IMR-90 (cell line): Measurements from ENCODE around the gene RNF149. TPM values are rescaled to one million over a fixed set of nuclear protein-coding genes. Genes with fewer than 3 reads are reported as not detected.
"Not testable (repeated sequence)": the region's sequence is repeated elsewhere in the genome, so short reads cannot be mapped to it uniquely, and the experiment has no call there.

Experiments
- ATAC-seq: fragments of 200-7000 bp; cut with Tn5 transposase; 2 replicates; pipeline ENCODE4 v1.9.1; 2020; ENCODE audit warnings: low read depth, mild to moderate bottlenecking, moderate library complexity
- BruUV-seq: library from RNA; stranded (reverse); fragments of 400-500 nt; replicated peaks from 2 replicates; lab custom pipeline; 2021; lab: Mats Ljungman, UMichigan
- CTCF ChIA-PET: fragments of 300-600 bp; formaldehyde crosslinking; extraction: SDS; loops from one replicate; lab custom pipeline; 2021; ENCODE audit warnings: antibody characterized with exemption; lab: Yijun Ruan, JAX
- POLR2A ChIA-PET: fragments of 300-600 bp; sonication (Branson Sonifier 250); formaldehyde crosslinking; loops from one replicate; lab custom pipeline; 2022; ENCODE audit warnings: antibody characterized with exemption; ENCODE audit not compliant: unreplicated experiment; lab: Charles Lee
- DNase-seq: peaks from one replicate; pipeline ENCODE4 v3.0.0; 2013
- H2AFZ ChIP-seq: replicated peaks from 2 replicates; pipeline ENCODE3; 2013; ENCODE audit warnings: low read length, mild to moderate bottlenecking; ENCODE audit not compliant: poor library complexity
- H2AK5ac ChIP-seq: 2 replicates; pipeline ENCODE4 v1.6.1; 2013; ENCODE audit warnings: low read depth, low read length, inconsistent platforms
- H2AK9ac ChIP-seq: replicated peaks from 2 replicates; pipeline ENCODE3; 2013; ENCODE audit warnings: mild to moderate bottlenecking, low read depth, low read length, moderate library complexity; ENCODE audit not compliant: poor library complexity
- H2BK120ac ChIP-seq: 2 replicates; pipeline ENCODE4 v1.6.1; 2013; ENCODE audit warnings: low read depth, low read length, inconsistent platforms
- H2BK15ac ChIP-seq: 3 replicates; pipeline ENCODE4 v1.6.1; 2013; ENCODE audit warnings: low read depth, low read length, inconsistent platforms
- H2BK20ac ChIP-seq: 2 replicates; pipeline ENCODE4 v1.6.1; 2013; ENCODE audit warnings: low read depth, mild to moderate bottlenecking, inconsistent platforms, low read length, moderate library complexity
- H2BK5ac ChIP-seq: 2 replicates; pipeline ENCODE4 v1.6.1; 2013; ENCODE audit warnings: mild to moderate bottlenecking, low read depth, low read length, inconsistent platforms; ENCODE audit not compliant: poor library complexity, severe bottlenecking
- H3K14ac ChIP-seq: replicated peaks from 2 replicates; pipeline ENCODE4 v1.6.1; 2013; ENCODE audit warnings: low read depth, low read length, inconsistent platforms
- H3K18ac ChIP-seq: 2 replicates; pipeline ENCODE4 v1.6.1; 2013; ENCODE audit warnings: low read depth, low read length, control low read depth
- H3K23ac ChIP-seq: 2 replicates; pipeline ENCODE4 v1.6.1; 2013; ENCODE audit warnings: low read depth, low read length, inconsistent platforms
- H3K27ac ChIP-seq: 2 replicates; pipeline ENCODE4 v1.5.1; 2013; ENCODE audit warnings: mild to moderate bottlenecking, control low read depth, low read length; ENCODE audit not compliant: insufficient read depth
- H3K27me3 ChIP-seq: 2 replicates; pipeline ENCODE4 v1.6.1; 2013; ENCODE audit warnings: low read length; ENCODE audit not compliant: control insufficient read depth, insufficient read depth
- H3K36me3 ChIP-seq: 2 replicates; pipeline ENCODE4 v1.6.1; 2013; ENCODE audit warnings: low read length, mixed read lengths; ENCODE audit not compliant: control insufficient read depth, insufficient read depth
- H3K4ac ChIP-seq: 2 replicates; pipeline ENCODE4 v1.6.1; 2013; ENCODE audit warnings: low read depth, low read length, inconsistent platforms
- H3K4me1 ChIP-seq: 2 replicates; pipeline ENCODE4 v1.6.1; 2013; ENCODE audit warnings: low read length, mixed read lengths; ENCODE audit not compliant: control insufficient read depth, insufficient read depth
- H3K4me2 ChIP-seq: 2 replicates; pipeline ENCODE4 v1.6.1; 2013; ENCODE audit warnings: low read depth, mild to moderate bottlenecking, control low read depth, low read length, moderate library complexity
- H3K4me3 ChIP-seq: 2 replicates; pipeline ENCODE4 v1.5.1; 2013; ENCODE audit warnings: low read depth, mild to moderate bottlenecking, control low read depth, low read length, moderate library complexity; ENCODE audit not compliant: insufficient read depth
- H3K56ac ChIP-seq: 2 replicates; pipeline ENCODE4 v1.6.1; 2013; ENCODE audit warnings: low read length, inconsistent platforms; ENCODE audit not compliant: insufficient read depth; ENCODE audit errors: extremely low read depth
- H3K79me1 ChIP-seq, 2 experiments: 2 replicates each; pipeline ENCODE4 v1.6.1; 2013; ENCODE audit warnings: low read length in 2 of 2, inconsistent platforms in 1 of 2, low read depth in 1 of 2
- H3K9ac ChIP-seq: 2 replicates; pipeline ENCODE4 v1.6.1; 2013; ENCODE audit warnings: low read depth, low read length, control low read depth
- H3K9me1 ChIP-seq: 2 replicates; pipeline ENCODE4 v1.6.1; 2013; ENCODE audit warnings: low read length, inconsistent platforms; ENCODE audit not compliant: insufficient read depth
- H3K9me3 ChIP-seq: 2 replicates; pipeline ENCODE4 v1.6.1; 2013; ENCODE audit warnings: low read length; ENCODE audit not compliant: control insufficient read depth, insufficient read depth
- H4K20me1 ChIP-seq: 2 replicates; pipeline ENCODE4 v1.6.1; 2013; ENCODE audit warnings: low read length, inconsistent platforms; ENCODE audit not compliant: insufficient read depth
- H4K5ac ChIP-seq: 2 replicates; pipeline ENCODE4 v1.6.1; 2013; ENCODE audit warnings: mild to moderate bottlenecking, low read depth, low read length, control low read depth
- H4K8ac ChIP-seq, 2 experiments: 2 replicates each; pipeline ENCODE4 v1.6.1; 2013; ENCODE audit warnings: low read depth in 2 of 2, low read length in 2 of 2, control low read depth in 1 of 2, inconsistent platforms in 1 of 2
- H4K91ac ChIP-seq: 2 replicates; pipeline ENCODE4 v1.6.1; 2013; ENCODE audit warnings: low read depth, low read length, inconsistent platforms; ENCODE audit not compliant: insufficient read depth
- WGBS, 2 experiments: methylation state at CpG; one replicate each; pipeline versions ENCODE4 v1.1.5 to v1.1.7; 2013; ENCODE audit warnings: missing lambda C conversion rate in 2 of 2; ENCODE audit not compliant: insufficient read length in 1 of 2; ENCODE audit errors: extremely low coverage in 2 of 2; 5-methylcytosine and 5-hydroxymethylcytosine counted together
- dilution Hi-C: fragments of 300-500 bp; cut with HindIII; formaldehyde crosslinking; loops from one replicate; pipeline ENCODE4 v1.14.3; 2018; ENCODE audit warnings: low sequenced_read_pairs; ENCODE audit not compliant: unreplicated experiment
- in situ Hi-C: fragments of 300-500 bp; cut with MboI; formaldehyde crosslinking; loops from 3 replicates; pipeline ENCODE4 v1.14.3; 2019; ENCODE audit warnings: low sequenced_read_pairs, inconsistent platforms, mixed read lengths
- intact Hi-C: fragments of 100-400 bp; cut with micrococcal nuclease; formaldehyde crosslinking; loops from 2 replicates; pipeline ENCODE4 v1.10.0; 2022
- polyA plus RNA-seq, 3 experiments: library from polyadenylated mRNA; depleted of rRNA; stranded (reverse); fragments of >200 nt; gene quantifications; 2 replicates each; pipeline ENCODE4 v1.2.3, GENCODE V29; 2012; ENCODE audit warnings: low replicate concordance in 1 of 3
- total RNA-seq: library from RNA; depleted of rRNA; stranded (reverse); fragments of >200 nt; gene quantifications from 2 replicates; pipeline ENCODE4 v1.2.3, GENCODE V29; 2012

RNF149 gene
- total and polyA plus RNA-seq, 2 of the 4 experiments (the other 2 are of a cell fraction), result 14.5 to 18.6 TPM

DNA sequence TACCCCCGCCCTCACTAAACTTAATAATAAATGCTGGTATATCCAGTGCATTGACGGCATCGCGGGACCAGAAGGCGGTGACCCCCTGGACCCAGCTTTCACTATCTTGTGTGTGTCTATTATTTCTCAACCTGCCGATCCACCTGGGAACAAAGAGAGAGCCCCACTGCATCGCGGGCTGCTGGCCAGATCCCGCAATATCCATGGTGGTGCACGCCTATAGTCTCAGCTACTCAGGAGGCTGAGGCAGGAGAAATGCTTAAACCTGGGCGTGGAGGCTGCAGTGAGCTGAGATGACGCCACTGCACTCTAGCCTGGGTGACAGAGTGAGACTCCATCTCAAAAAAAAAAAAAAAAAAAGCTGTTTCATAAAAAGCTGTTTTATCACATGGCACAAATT, 63.6 kb downstream of the RNF149 start:
- H3K4me2 ChIP-seq, H3K18ac ChIP-seq, intact Hi-C loops, H3K27me3 ChIP-seq, H3K56ac ChIP-seq, H4K5ac ChIP-seq, BruUV-seq, H3K14ac ChIP-seq, H3K27ac ChIP-seq, H3K4me1 ChIP-seq, DNase-seq, in situ Hi-C loops, H2BK5ac ChIP-seq, H3K36me3 ChIP-seq, H3K79me1 ChIP-seq, POLR2A ChIA-PET, H2AK9ac ChIP-seq, H2BK15ac ChIP-seq, H2AK5ac ChIP-seq, H3K4me3 ChIP-seq, dilution Hi-C loops, H2AFZ ChIP-seq, H4K91ac ChIP-seq, H3K23ac ChIP-seq, H3K9ac ChIP-seq, H3K4ac ChIP-seq, H3K9me3 ChIP-seq, H4K20me1 ChIP-seq, ATAC-seq, H2BK20ac ChIP-seq, H2BK120ac ChIP-seq, H3K9me1 ChIP-seq, H4K8ac ChIP-seq: not testable (repeated sequence)
- 100% methylated on average over 5 of the region's 12 CpGs; no CpG with 5 or more reads in 1 of the 2 experiments for WGBS, 2 experiments
- CTCF ChIA-PET, result interaction anchor here (0.6 to 0.9 kb wide), 2 partner anchors 39 to 51 kb away, joined by 3 to 4 read pairs; no protein-coding TSS in a partner anchor

DNA sequence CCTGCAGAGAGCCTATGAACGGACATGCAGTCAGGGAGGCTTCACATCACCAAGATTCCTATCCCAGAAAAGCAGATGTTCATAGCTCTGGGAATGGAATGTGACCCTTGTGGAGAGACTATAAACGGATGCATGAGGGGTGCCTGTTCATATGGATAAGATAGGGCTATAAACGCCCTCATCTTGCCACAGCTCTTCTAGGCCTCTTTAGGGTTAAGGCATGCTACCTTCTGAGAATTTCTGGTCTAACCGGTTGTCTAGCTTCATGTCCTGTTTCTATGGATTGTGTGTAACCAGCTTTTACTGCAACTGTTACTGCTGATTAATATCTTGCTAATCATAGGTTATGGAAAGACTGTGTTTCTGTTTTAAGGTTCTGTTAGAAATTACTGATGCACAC, 64.1 kb downstream of the RNF149 start:
- H2AK9ac ChIP-seq, H4K91ac ChIP-seq, H2BK15ac ChIP-seq, H3K4ac ChIP-seq, H4K5ac ChIP-seq, H3K9ac ChIP-seq, H3K9me3 ChIP-seq, dilution Hi-C loops, H3K27me3 ChIP-seq, H2BK5ac ChIP-seq, H2BK20ac ChIP-seq, H4K8ac ChIP-seq, H3K23ac ChIP-seq, BruUV-seq, H3K36me3 ChIP-seq, H3K14ac ChIP-seq, H3K4me2 ChIP-seq, POLR2A ChIA-PET, H3K9me1 ChIP-seq, H3K4me1 ChIP-seq, H3K4me3 ChIP-seq, in situ Hi-C loops, ATAC-seq, H3K56ac ChIP-seq, CTCF ChIA-PET, H4K20me1 ChIP-seq, H3K18ac ChIP-seq, intact Hi-C loops, DNase-seq, H2AFZ ChIP-seq, H3K79me1 ChIP-seq, H2AK5ac ChIP-seq, H2BK120ac ChIP-seq, H3K27ac ChIP-seq: not testable (repeated sequence)
- WGBS, 2 experiments, result no CpG with 5 or more reads among the region's 4 CpGs
